Measurements from ENCODE around the gene AFF1. TPM values are rescaled to one million over a fixed set of nuclear protein-coding genes. Genes with fewer than 3 reads are reported as not detected.
A peak's percentile ranks its signal among the peaks of the same experiment; 100 is the strongest.

Gene AFF1
- total and polyA plus RNA-seq, 2 of the 4 experiments (the other 2 are of a cell fraction) = 7.0 to 9.6 TPM

DNA sequence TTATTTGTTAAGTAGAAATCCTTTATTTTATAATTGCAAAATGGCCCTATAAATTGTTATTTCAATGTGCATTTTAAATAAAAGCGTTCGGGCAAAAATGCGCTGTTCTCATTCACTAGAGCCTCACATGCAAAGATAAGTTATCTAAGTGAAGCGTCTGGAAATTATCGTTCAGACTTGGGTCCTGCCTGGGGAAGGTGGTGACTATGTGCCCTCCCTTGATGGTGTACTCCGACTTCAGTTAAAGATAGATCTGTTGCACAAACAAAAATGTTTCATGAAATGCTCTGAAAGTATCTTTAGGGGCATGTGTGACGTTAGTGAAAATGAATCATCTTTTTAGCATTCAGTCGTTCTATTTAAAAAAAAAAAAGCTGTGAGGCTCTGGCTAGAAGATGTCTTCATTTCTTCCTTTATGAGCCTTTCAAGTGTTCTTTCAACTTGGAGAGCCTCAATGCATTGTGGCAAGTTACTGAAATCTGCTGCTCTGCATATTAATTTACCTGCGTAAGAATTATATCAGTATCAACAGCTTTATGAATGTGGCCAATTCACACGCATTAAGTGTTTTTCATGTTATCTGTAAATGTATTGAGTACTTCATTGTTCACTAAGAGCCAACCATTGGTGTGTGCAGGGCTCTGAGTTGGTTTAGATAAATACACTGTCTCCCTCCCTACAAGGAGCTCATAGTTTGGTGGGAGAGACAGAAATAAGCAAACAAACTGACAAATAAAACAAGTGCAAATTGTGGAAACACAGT, 83.0 kb downstream of the AFF1 start:
- DNase-seq = peak; percentile 88
- Histone ChIP-seq H4K8ac (ENCODE audit: low read depth in 2 of 2, low read length in 2 of 2) (peak overlapping the region; percentile 60 to 76; a peak in 3 of 4 replicates), H3K79me1 (ENCODE audit: low read depth in 1 of 2, low read length in 2 of 2) (peaks cover 15 to 53% of the 10 kb centered on the region in 2 experiments), H2BK15ac (ENCODE audit: low read depth, low read length) (peak overlapping the region; percentile 70; the same call in 2 of the 3 replicates), H2AFZ (replicated peaks; ENCODE audit: low read length, poor library complexity) (no peak overlapping the region), H3K27me3 (ENCODE audit: control insufficient read depth, insufficient read depth, low read length) (no peaks in the 10 kb centered on the region), H4K91ac (ENCODE audit: insufficient read depth, low read depth, low read length) (peak overlapping the region; percentile 70; the same call in 1 of the 2 replicates), H3K9me3 (ENCODE audit: control insufficient read depth, insufficient read depth, low read length) (no peaks in the 10 kb centered on the region), H3K4ac (ENCODE audit: low read depth, low read length) (peak overlapping the region; percentile 73; the same call in 1 of the 2 replicates), H3K23ac (ENCODE audit: low read depth, low read length) (0 out of 2 replicates have a peak overlapping the region, but pooled peaks have one; percentile 52), H2BK120ac (ENCODE audit: low read depth, low read length) (peak overlapping the region; percentile 75), H3K27ac (ENCODE audit: insufficient read depth, low read length) (no peak overlapping the region; the same call in 1 of the 2 replicates), H3K14ac (replicated peaks; ENCODE audit: low read depth, low read length) (peak overlapping the region; percentile 89), H3K18ac (ENCODE audit: low read depth, low read length) (peak overlapping the region; percentile 81), H3K56ac (ENCODE audit: extremely low read depth, insufficient read depth, low read length) (no peak overlapping the region), H3K9ac (ENCODE audit: low read depth, low read length) (no peak overlapping the region), H3K4me1 (ENCODE audit: control insufficient read depth, insufficient read depth, low read length) (peaks cover 10% of the 10 kb centered on the region), H4K5ac (ENCODE audit: low read depth, low read length) (peak overlapping the region; percentile 69; the same call in 1 of the 2 replicates), H3K9me1 (ENCODE audit: insufficient read depth, low read length) (peaks cover 7% of the 10 kb centered on the region), H2AK5ac (ENCODE audit: low read depth, low read length) (0 out of 2 replicates have a peak overlapping the region, but pooled peaks have one; percentile 57), H2BK20ac (ENCODE audit: low read depth, low read length) (peak overlapping the region; percentile 58), H3K4me2 (ENCODE audit: low read depth, low read length) (peak overlapping the region; percentile 85), H2AK9ac (replicated peaks; ENCODE audit: low read depth, low read length, poor library complexity) (no peak overlapping the region), H4K20me1 (ENCODE audit: insufficient read depth, low read length) (no peaks in the 10 kb centered on the region), H3K4me3 (ENCODE audit: insufficient read depth, low read depth, low read length) (no peak overlapping the region), H3K36me3 (ENCODE audit: control insufficient read depth, insufficient read depth, low read length) (no peaks in the 10 kb centered on the region), H2BK5ac (ENCODE audit: low read depth, low read length, poor library complexity, severe bottlenecking) (peak overlapping the region; percentile 84)
- dilution Hi-C loops (cut with HindIII; ENCODE audit: low sequenced_read_pairs, unreplicated experiment) (no loop called here), intact Hi-C loops (cut with micrococcal nuclease) (no loop called here), in situ Hi-C loops (cut with MboI; ENCODE audit: low sequenced_read_pairs) (no loop called here)
- ChIA-PET CTCF (interaction anchor here (0.6 kb wide), 1 partner anchor 346 kb away, joined by 3 read pairs; no protein-coding TSS in a partner anchor), POLR2A (ENCODE audit: unreplicated experiment) (interaction anchor here (0.6 kb wide), 1 partner anchor 60 kb away, joined by 4 read pairs; no protein-coding TSS in a partner anchor)
- peak; percentile 85 for ATAC-seq (ENCODE audit: low read depth)
- WGBS, 2 experiments (ENCODE audit: extremely low coverage in 2 of 2, insufficient read length in 1 of 2) = 60% methylated on average over 2 of the region's 10 CpGs; no CpG with 5 or more reads in 1 of the 2 experiments
- BruUV-seq (replicated peaks) = no TSS peak
- TF ChIP-seq CEBPB (IDR thresholded peaks at IDR 0.05; ENCODE audit: low read depth, low read length) = peak; percentile 79
- TF ChIP-seq RCOR1 (IDR thresholded peaks at IDR 0.05; ENCODE audit: insufficient replicate concordance, low read length) = no peak
- peak; percentile 23; the same call in 1 of the 2 replicates for TF ChIP-seq SMC3 (IDR thresholded peaks at IDR 0.05; ENCODE audit: low read depth, low read length)
- TF ChIP-seq MAFK (IDR thresholded peaks at IDR 0.05; ENCODE audit: low read depth, low read length) = no peak
- TF ChIP-seq FOS (IDR thresholded peaks at IDR 0.05; ENCODE audit: low read depth, low read length) = peak; percentile 40; the same call in 1 of the 2 replicates
- TF ChIP-seq NFE2L2 (IDR thresholded peaks at IDR 0.05; ENCODE audit: low read depth, low read length) = no peak
- TF ChIP-seq BHLHE40 (IDR thresholded peaks at IDR 0.05; ENCODE audit: low read depth, low read length) = peak; percentile 19; the same call in 1 of the 2 replicates

All from IMR-90 (cell line).